ENCODE results near the gene EGFR.

DNA sequence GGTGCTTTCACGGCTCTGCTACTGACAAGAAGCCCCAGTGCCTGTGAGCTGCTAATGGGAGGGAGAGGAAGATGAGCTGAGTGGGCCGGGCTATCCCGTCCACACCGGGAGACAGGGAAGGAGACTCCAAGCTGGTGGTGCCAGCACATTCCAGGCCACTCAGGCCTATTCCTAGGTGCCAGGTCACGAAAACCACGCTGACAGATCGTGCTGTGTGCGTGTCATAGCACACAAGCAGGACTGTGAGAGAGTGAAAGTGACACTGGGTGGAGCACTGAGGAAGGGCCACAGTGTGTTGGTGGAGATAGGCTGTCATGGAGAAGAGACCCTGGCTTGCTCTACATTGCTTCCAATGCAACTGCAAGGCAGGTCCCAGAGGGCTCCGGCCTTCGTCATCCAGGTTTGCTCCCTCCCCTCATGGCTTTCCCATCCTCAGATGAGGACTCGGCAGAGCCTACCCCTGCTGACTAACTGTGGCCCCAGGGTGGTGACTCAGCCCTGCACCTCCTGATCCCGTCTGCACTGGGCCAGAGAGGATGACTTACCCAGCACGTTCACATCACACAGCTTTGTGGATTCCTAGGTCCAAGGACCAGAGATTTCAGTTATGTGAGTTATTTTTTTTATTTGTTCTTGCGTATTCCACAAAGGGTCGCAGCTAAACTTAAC, 167.3 kb downstream of the EGFR start:
- TF ChIP-seq, protein P1, sequence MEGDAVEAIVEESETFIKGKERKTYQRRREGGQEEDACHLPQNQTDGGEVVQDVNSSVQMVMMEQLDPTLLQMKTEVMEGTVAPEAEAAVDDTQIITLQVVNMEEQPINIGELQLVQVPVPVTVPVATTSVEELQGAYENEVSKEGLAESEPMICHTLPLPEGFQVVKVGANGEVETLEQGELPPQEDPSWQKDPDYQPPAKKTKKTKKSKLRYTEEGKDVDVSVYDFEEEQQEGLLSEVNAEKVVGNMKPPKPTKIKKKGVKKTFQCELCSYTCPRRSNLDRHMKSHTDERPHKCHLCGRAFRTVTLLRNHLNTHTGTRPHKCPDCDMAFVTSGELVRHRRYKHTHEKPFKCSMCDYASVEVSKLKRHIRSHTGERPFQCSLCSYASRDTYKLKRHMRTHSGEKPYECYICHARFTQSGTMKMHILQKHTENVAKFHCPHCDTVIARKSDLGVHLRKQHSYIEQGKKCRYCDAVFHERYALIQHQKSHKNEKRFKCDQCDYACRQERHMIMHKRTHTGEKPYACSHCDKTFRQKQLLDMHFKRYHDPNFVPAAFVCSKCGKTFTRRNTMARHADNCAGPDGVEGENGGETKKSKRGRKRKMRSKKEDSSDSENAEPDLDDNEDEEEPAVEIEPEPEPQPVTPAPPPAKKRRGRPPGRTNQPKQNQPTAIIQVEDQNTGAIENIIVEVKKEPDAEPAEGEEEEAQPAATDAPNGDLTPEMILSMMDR (IDR thresholded peaks at IDR 0.05; ENCODE audit: low read depth, low read length) = no peak
- no peak for TF ChIP-seq EZH2phosphoT487 (IDR thresholded peaks at IDR 0.05; ENCODE audit: low read depth)
